ENCODE data around the gene SHF.

DNA sequence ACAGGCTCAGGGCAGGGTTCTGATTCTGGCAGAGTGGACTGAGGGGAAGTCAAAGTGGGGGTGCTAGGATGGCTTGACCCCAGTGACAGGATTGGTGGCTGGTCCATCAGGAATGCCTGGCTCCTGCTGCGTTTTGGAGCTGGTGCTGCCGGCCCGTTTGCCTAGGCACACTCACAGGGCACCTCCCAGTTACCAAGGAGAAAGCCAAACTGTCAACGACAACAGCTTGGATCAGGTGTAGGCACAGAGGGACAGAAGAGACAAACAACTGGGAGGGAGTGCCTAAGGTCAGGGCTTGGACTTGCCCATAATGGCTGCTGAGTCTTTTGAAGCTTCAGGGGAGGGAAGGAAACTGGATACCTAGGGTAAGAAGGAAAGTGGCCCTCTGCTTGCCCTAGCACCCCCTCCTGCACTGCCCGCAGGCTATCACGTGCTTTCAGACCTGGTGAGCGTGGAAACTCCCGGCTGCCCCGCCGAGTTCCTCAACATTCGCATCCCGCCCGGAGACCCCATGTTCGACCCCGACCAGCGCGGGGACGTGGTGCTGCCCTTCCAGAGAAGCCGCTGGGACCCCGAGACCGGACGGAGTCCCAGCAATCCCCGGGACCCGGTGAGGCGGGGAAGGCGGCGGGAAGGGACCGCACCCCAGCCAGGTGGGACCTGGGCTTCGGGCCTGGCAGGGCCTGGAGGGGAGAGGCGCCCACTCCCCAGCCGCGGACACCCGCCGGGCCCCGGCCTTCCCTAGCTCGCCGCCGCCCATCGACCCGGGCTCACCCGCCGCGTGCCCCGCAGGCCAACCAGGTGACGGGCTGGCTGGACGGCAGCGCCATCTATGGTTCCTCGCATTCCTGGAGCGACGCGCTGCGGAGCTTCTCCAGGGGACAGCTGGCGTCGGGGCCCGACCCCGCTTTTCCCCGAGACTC lies 52.8 kb downstream of the SHF start:
- no peak for TF ChIP-seq POLR2A (IDR thresholded peaks at IDR 0.05; ENCODE audit: low read depth, low read length)
- TF ChIP-seq POLR2AphosphoS5 (IDR thresholded peaks at IDR 0.05; ENCODE audit: low read depth, low read length): no peak

Data from GM12892 (cell line).